ENCODE measurements around the gene WIPF2.

The WIPF2 gene

GRCh38 chr17:40188694-40189093, 30.4 kb upstream of the WIPF2 start:
- no peak for TF ChIP-seq CTCF (conservative IDR thresholded peaks at IDR 0.05; ENCODE audit: low read depth, low read length)
- no peak overlapping the region for H3K4me2 ChIP-seq
- H4K20me1 ChIP-seq (ENCODE audit: insufficient read depth), result no peaks in the 10 kb centered on the region
- H3K36me3 ChIP-seq (ENCODE audit: insufficient read depth), result no peaks in the 10 kb centered on the region
- H3K4me3 ChIP-seq (IDR thresholded peaks at IDR 0.05; ENCODE audit: insufficient read depth, low read depth, low read length), result no peak overlapping the region
- no peaks in the 10 kb centered on the region for H3K79me2 ChIP-seq (ENCODE audit: insufficient read depth, low read depth)
- no peaks in the 10 kb centered on the region for H3K27me3 ChIP-seq (ENCODE audit: insufficient read depth, low read depth)
- no peak overlapping the region for H3K9ac ChIP-seq
- no peak overlapping the region for H2AFZ ChIP-seq (ENCODE audit: low read depth)
- H3K4me1 ChIP-seq (ENCODE audit: low read depth, poor library complexity, severe bottlenecking), result peaks cover 15% of the 10 kb centered on the region
- no peak overlapping the region for H3K27ac ChIP-seq

GRCh38 chr17:40190197-40191021, 28.7 kb upstream of the WIPF2 start:
- Histone ChIP-seq H3K79me2 (ENCODE audit: insufficient read depth, low read depth) (no peaks in the 10 kb centered on the region), H3K27me3 (ENCODE audit: insufficient read depth, low read depth) (no peaks in the 10 kb centered on the region), H3K27ac (no peak overlapping the region), H3K36me3 (ENCODE audit: insufficient read depth) (no peaks in the 10 kb centered on the region), H4K20me1 (ENCODE audit: insufficient read depth) (no peaks in the 10 kb centered on the region), H3K4me2 (peak overlapping the region; percentile 99), H3K4me1 (ENCODE audit: low read depth, poor library complexity, severe bottlenecking) (peaks cover 15% of the 10 kb centered on the region), H3K4me3 (IDR thresholded peaks at IDR 0.05; ENCODE audit: insufficient read depth, low read depth, low read length) (no peak overlapping the region), H3K9ac (no peak overlapping the region), H2AFZ (ENCODE audit: low read depth) (no peak overlapping the region)
- peak; percentile 54 for TF ChIP-seq CTCF (conservative IDR thresholded peaks at IDR 0.05; ENCODE audit: low read depth, low read length)

GRCh38 chr17:40191237-40192208, 27.6 kb upstream of the WIPF2 start:
- Histone ChIP-seq H3K36me3 (ENCODE audit: insufficient read depth) (no peaks in the 10 kb centered on the region), H2AFZ (ENCODE audit: low read depth) (peak overlapping the region; percentile 80), H3K79me2 (ENCODE audit: insufficient read depth, low read depth) (no peaks in the 10 kb centered on the region), H3K4me1 (ENCODE audit: low read depth, poor library complexity, severe bottlenecking) (peaks cover 15% of the 10 kb centered on the region), H3K27ac (no peak overlapping the region), H3K4me2 (peak overlapping the region; percentile 99), H4K20me1 (ENCODE audit: insufficient read depth) (no peaks in the 10 kb centered on the region), H3K9ac (peak overlapping the region; percentile 0; the same call in 1 of the 2 replicates), H3K27me3 (ENCODE audit: insufficient read depth, low read depth) (no peaks in the 10 kb centered on the region), H3K4me3 (IDR thresholded peaks at IDR 0.05; ENCODE audit: insufficient read depth, low read depth, low read length) (no peak overlapping the region)
- TF ChIP-seq CTCF (conservative IDR thresholded peaks at IDR 0.05; ENCODE audit: low read depth, low read length), result peak; percentile 77

GRCh38 chr17:40192961-40193360, 26.1 kb upstream of the WIPF2 start:
- no peak overlapping the region for H3K9ac ChIP-seq

More at GRCh38 chr17:40192961-40193360, 26.1 kb upstream of the WIPF2 start:
- H3K36me3 ChIP-seq (ENCODE audit: insufficient read depth), result no peaks in the 10 kb centered on the region
- no peaks in the 10 kb centered on the region for H4K20me1 ChIP-seq (ENCODE audit: insufficient read depth)
- H3K79me2 ChIP-seq (ENCODE audit: insufficient read depth, low read depth), result no peaks in the 10 kb centered on the region
- no peak overlapping the region for H3K4me2 ChIP-seq
- TF ChIP-seq CTCF (conservative IDR thresholded peaks at IDR 0.05; ENCODE audit: low read depth, low read length), result no peak
- no peaks in the 10 kb centered on the region for H3K27me3 ChIP-seq (ENCODE audit: insufficient read depth, low read depth)
- no peak overlapping the region for H3K4me3 ChIP-seq (IDR thresholded peaks at IDR 0.05; ENCODE audit: insufficient read depth, low read depth, low read length)
- H2AFZ ChIP-seq (ENCODE audit: low read depth), result no peak overlapping the region
- H3K27ac ChIP-seq, result no peak overlapping the region
- H3K4me1 ChIP-seq (ENCODE audit: low read depth, poor library complexity, severe bottlenecking), result peaks cover 15% of the 10 kb centered on the region
